Skeletal muscle tissue (tissue), 4 donors: Measurements from ENCODE around the gene ARHGAP31. TPM values are rescaled to one million over a fixed set of nuclear protein-coding genes. Genes with fewer than 3 reads are reported as not detected.
"Not testable (repeated sequence)": the region's sequence is repeated elsewhere in the genome, so short reads cannot be mapped to it uniquely, and the experiment has no call there.

ENCODE experiments used
- H3K27ac ChIP-seq: one replicate; pipeline ENCODE4 v1.7.0; 2013; ENCODE audit warnings: mild to moderate bottlenecking, low read depth, low read length, inconsistent platforms
- H3K27me3 ChIP-seq, 3 donors: one replicate each; pipeline ENCODE4 v1.7.0; 2013; ENCODE audit warnings: low read length in 3 of 3; ENCODE audit not compliant: control insufficient read depth in 3 of 3, insufficient read depth in 3 of 3
- H3K36me3 ChIP-seq, 3 donors: one replicate each; pipeline ENCODE4 v1.7.0; 2013; ENCODE audit warnings: low read length in 3 of 3; ENCODE audit not compliant: control insufficient read depth in 3 of 3, insufficient read depth in 3 of 3
- H3K4me1 ChIP-seq, 3 donors: one replicate each; pipeline ENCODE4 v1.7.0; 2013; ENCODE audit warnings: low read length in 3 of 3, mild to moderate bottlenecking in 3 of 3; ENCODE audit not compliant: control insufficient read depth in 3 of 3, insufficient read depth in 3 of 3
- H3K4me3 ChIP-seq, 3 donors: one replicate each; pipeline ENCODE4 v1.7.0; 2013; ENCODE audit warnings: low read length in 3 of 3
- H3K9ac ChIP-seq, 3 donors: one replicate each; pipeline ENCODE4 v1.7.0; 2013; ENCODE audit warnings: low read length in 3 of 3, mild to moderate bottlenecking in 3 of 3, moderate library complexity in 2 of 3, low read depth in 1 of 3
- H3K9me3 ChIP-seq, 3 donors: one replicate each; pipeline ENCODE4 v1.7.0; 2013; ENCODE audit warnings: low read length in 3 of 3; ENCODE audit not compliant: control insufficient read depth in 3 of 3
- total RNA-seq: library from RNA; depleted of rRNA; stranded (reverse); fragments of >200 nt; gene quantifications from one replicate; pipeline ENCODE4 v1.2.3, GENCODE V29; 2014
- donor health status: Osteomylitis.

ARHGAP31 gene
- total RNA-seq, 1 donor from 2014 or later = 9.4 TPM

- Histone ChIP-seq H3K9me3 (no peaks in the 10 kb centered on the region), H3K27me3 (no peaks in the 10 kb centered on the region), H3K9ac (no peak overlapping the region), H3K4me1 (peaks cover 10 to 19% (median 19%) of the 10 kb centered on the region in 3 donors), H3K4me3 (no peak overlapping the region), H3K36me3 (no peaks in the 10 kb centered on the region), H3K27ac (no peak overlapping the region)
Observed at GRCh38 chr3:119305286-119305685, 11.1 kb downstream of the ARHGAP31 start.

GRCh38 chr3:119306378-119306777, 12.2 kb downstream of the ARHGAP31 start:
- H3K36me3 ChIP-seq, H3K4me3 ChIP-seq, H3K27ac ChIP-seq, H3K9ac ChIP-seq, H3K9me3 ChIP-seq, H3K27me3 ChIP-seq: not testable (repeated sequence)
- H3K4me1 ChIP-seq = peaks cover 11 to 21% (median 20%) of the 10 kb centered on the region in 3 donors

- Histone ChIP-seq H3K27me3 (no peaks in the 10 kb centered on the region), H3K36me3 (no peaks in the 10 kb centered on the region), H3K9ac (no peak overlapping the region), H3K27ac (no peak overlapping the region), H3K4me1 (peaks cover 9 to 13% (median 13%) of the 10 kb centered on the region in 3 donors), H3K9me3 (no peaks in the 10 kb centered on the region), H3K4me3 (no peak overlapping the region)
Observed at GRCh38 chr3:119308355-119308754, 14.2 kb downstream of the ARHGAP31 start.

GRCh38 chr3:119309591-119309990, 15.4 kb downstream of the ARHGAP31 start:
- Histone ChIP-seq H3K36me3 (peaks cover 0 to 5% (median 0%) of the 10 kb centered on the region in 3 donors), H3K4me3 (no peak overlapping the region), H3K4me1 (peaks cover 7 to 17% (median 9%) of the 10 kb centered on the region in 3 donors), H3K27ac (no peak overlapping the region), H3K9me3 (no peaks in the 10 kb centered on the region), H3K9ac (no peak overlapping the region), H3K27me3 (no peaks in the 10 kb centered on the region)

GRCh38 chr3:119310071-119310470, 15.9 kb downstream of the ARHGAP31 start:
- Histone ChIP-seq H3K9ac (no peak overlapping the region), H3K27ac (no peak overlapping the region), H3K27me3 (no peaks in the 10 kb centered on the region), H3K4me3 (no peak overlapping the region), H3K4me1 (peaks cover 7 to 17% (median 9%) of the 10 kb centered on the region in 3 donors), H3K9me3 (no peaks in the 10 kb centered on the region), H3K36me3 (peaks cover 0 to 5% (median 0%) of the 10 kb centered on the region in 3 donors)

- no peak overlapping the region for H3K9ac ChIP-seq
- H3K4me3 ChIP-seq = no peak overlapping the region
- H3K27ac ChIP-seq = no peak overlapping the region
- peaks cover 0 to 5% (median 0%) of the 10 kb centered on the region in 3 donors for H3K36me3 ChIP-seq
- H3K27me3 ChIP-seq = no peaks in the 10 kb centered on the region
- peaks cover 5 to 17% (median 7%) of the 10 kb centered on the region in 3 donors for H3K4me1 ChIP-seq
- no peaks in the 10 kb centered on the region for H3K9me3 ChIP-seq
Observed at GRCh38 chr3:119311081-119311925, 17.1 kb downstream of the ARHGAP31 start.

GRCh38 chr3:119313461-119313860, 19.3 kb downstream of the ARHGAP31 start:
- no peak overlapping the region for H3K27ac ChIP-seq
- H3K9me3 ChIP-seq = no peaks in the 10 kb centered on the region
- H3K9ac ChIP-seq = no peak overlapping the region
- no peaks in the 10 kb centered on the region for H3K27me3 ChIP-seq
- peaks cover 0 to 5% (median 0%) of the 10 kb centered on the region in 3 donors for H3K36me3 ChIP-seq
- H3K4me3 ChIP-seq = no peak overlapping the region
- H3K4me1 ChIP-seq = peaks cover 5 to 17% (median 7%) of the 10 kb centered on the region in 3 donors

- Histone ChIP-seq H3K9ac (no peak overlapping the region), H3K27me3 (no peaks in the 10 kb centered on the region), H3K4me1 (peaks cover 5 to 17% (median 5%) of the 10 kb centered on the region in 3 donors), H3K9me3 (no peaks in the 10 kb centered on the region), H3K4me3 (no peak overlapping the region), H3K36me3 (peaks cover 0 to 5% (median 0%) of the 10 kb centered on the region in 3 donors), H3K27ac (no peak overlapping the region)
Observed at GRCh38 chr3:119314821-119315220, 20.6 kb downstream of the ARHGAP31 start.

GRCh38 chr3:119315600-119316312, 21.6 kb downstream of the ARHGAP31 start:
- H3K4me1 ChIP-seq = peaks cover 0 to 11% (median 0%) of the 10 kb centered on the region in 3 donors
- H3K9me3 ChIP-seq = no peaks in the 10 kb centered on the region
- H3K36me3 ChIP-seq = peaks cover 0 to 5% (median 0%) of the 10 kb centered on the region in 3 donors
- H3K9ac ChIP-seq = no peak overlapping the region
- H3K4me3 ChIP-seq = no peak overlapping the region
- no peak overlapping the region for H3K27ac ChIP-seq
- no peaks in the 10 kb centered on the region for H3K27me3 ChIP-seq

GRCh38 chr3:119316313-119316670, 22.1 kb downstream of the ARHGAP31 start:
- Histone ChIP-seq H3K36me3 (peaks cover 0 to 5% (median 0%) of the 10 kb centered on the region in 3 donors), H3K27ac (no peak overlapping the region), H3K9me3 (no peaks in the 10 kb centered on the region), H3K4me1 (peaks cover 0 to 6% (median 0%) of the 10 kb centered on the region in 3 donors), H3K27me3 (no peaks in the 10 kb centered on the region), H3K9ac (no peak overlapping the region), H3K4me3 (no peak overlapping the region)
